Esophagus (tissue), 2 donors: ENCODE data around the gene MAPKAPK3. TPM values are rescaled to one million over a fixed set of nuclear protein-coding genes. Genes with fewer than 3 reads are reported as not detected.
A peak's percentile ranks its signal among the peaks of the same experiment; 100 is the strongest.

Experiments
- H3K27ac ChIP-seq, 2 donors: one replicate each; pipeline ENCODE4 v1.5.1; 2013; ENCODE audit warnings: low read depth in 2 of 2, mild to moderate bottlenecking in 2 of 2, inconsistent platforms in 1 of 2, low read length in 1 of 2, moderate library complexity in 1 of 2
- H3K27me3 ChIP-seq, 2 donors: one replicate each; pipeline ENCODE4 v1.6.1; 2013; ENCODE audit warnings: low read length in 2 of 2, control low read depth in 1 of 2, mild to moderate bottlenecking in 1 of 2; ENCODE audit not compliant: insufficient read depth in 2 of 2, control insufficient read depth in 1 of 2
- H3K36me3 ChIP-seq, 2 donors: one replicate each; pipeline ENCODE4 v1.6.1; 2013; ENCODE audit warnings: low read length in 1 of 2; ENCODE audit not compliant: control insufficient read depth in 2 of 2, insufficient read depth in 2 of 2
- H3K4me1 ChIP-seq, 2 donors: one replicate each; pipeline ENCODE4 v1.6.1; 2013; ENCODE audit warnings: low read length in 1 of 2; ENCODE audit not compliant: control insufficient read depth in 2 of 2, insufficient read depth in 2 of 2
- H3K4me3 ChIP-seq, 2 donors: one replicate each; pipeline ENCODE4 v1.5.1; 2013; ENCODE audit warnings: low read length in 2 of 2, mild to moderate bottlenecking in 2 of 2, low read depth in 1 of 2, moderate library complexity in 1 of 2
- H3K9me3 ChIP-seq, 2 donors: one replicate each; pipeline ENCODE4 v1.6.1; 2013; ENCODE audit warnings: mild to moderate bottlenecking in 2 of 2, low read depth in 1 of 2, low read length in 1 of 2, moderate library complexity in 1 of 2; ENCODE audit not compliant: control insufficient read depth in 2 of 2, insufficient read depth in 1 of 2
- WGBS, 2 donors: extraction: QIAGEN DNeasy Blood & Tissue Kit; methylation state at CpG; one replicate each; pipeline ENCODE4 v1.1.7; 2013; 5-methylcytosine and 5-hydroxymethylcytosine counted together
- polyA plus RNA-seq, 2 donors: library from polyadenylated mRNA; stranded (reverse); fragments of 200-250 nt; gene quantifications; one replicate each; pipeline ENCODE4 v1.2.3, GENCODE V29; 2013
- donor health status: healthy with polysubstance abuse.
- donor health status: Bipolar disorder and iron deficiency.

The MAPKAPK3 gene
- polyA plus RNA-seq, 2 donors: 33.8 to 39.1 TPM

GRCh38 chr3:50574444-50574831, 42.5 kb upstream of the MAPKAPK3 start:
- Histone ChIP-seq H3K36me3 (peaks cover 8 to 16% of the 10 kb centered on the region in 2 donors), H3K4me3 (no peak overlapping the region), H3K4me1 (peaks cover 4 to 11% of the 10 kb centered on the region in 2 donors), H3K27ac (peak overlapping the region in 1 of 2 donors; percentile 34), H3K27me3 (no peaks in the 10 kb centered on the region), H3K9me3 (no peaks in the 10 kb centered on the region)
- WGBS, 2 donors: 81 to 89% methylated on average over 1 of the region's 1 CpG

GRCh38 chr3:50575372-50575771, 41.6 kb upstream of the MAPKAPK3 start:
- Histone ChIP-seq H3K36me3 (peaks cover 8 to 21% of the 10 kb centered on the region in 2 donors), H3K27ac (peak overlapping the region in 1 of 2 donors; percentile 28)

GRCh38 chr3:50577348-50577747, 39.6 kb upstream of the MAPKAPK3 start:
- peaks cover 8 to 35% of the 10 kb centered on the region in 2 donors for H3K36me3 ChIP-seq
- no peak overlapping the region for H3K27ac ChIP-seq
- no peaks in the 10 kb centered on the region for H3K9me3 ChIP-seq
- WGBS, 2 donors: 96 to 100% methylated on average over 2 of the region's 2 CpGs
- H3K4me3 ChIP-seq: no peak overlapping the region
- H3K27me3 ChIP-seq: no peaks in the 10 kb centered on the region
- H3K4me1 ChIP-seq: peaks cover 4 to 11% of the 10 kb centered on the region in 2 donors

More at GRCh38 chr3:50575372-50575771, 41.6 kb upstream of the MAPKAPK3 start:
- H3K9me3 ChIP-seq: no peaks in the 10 kb centered on the region
- 55 to 75% methylated on average over 6 of the region's 6 CpGs for WGBS, 2 donors
- H3K4me1 ChIP-seq: peaks cover 4 to 11% of the 10 kb centered on the region in 2 donors
- H3K27me3 ChIP-seq: no peaks in the 10 kb centered on the region
- H3K4me3 ChIP-seq: no peak overlapping the region

- Histone ChIP-seq H3K9me3 (no peaks in the 10 kb centered on the region), H3K27me3 (no peaks in the 10 kb centered on the region), H3K4me1 (no peaks in the 10 kb centered on the region), H3K4me3 (no peak overlapping the region), H3K27ac (no peak overlapping the region), H3K36me3 (peaks cover 8 to 39% of the 10 kb centered on the region in 2 donors)
- WGBS, 2 donors: 82 to 83% methylated on average over 9 of the region's 9 CpGs
These were observed 36.1 kb upstream of the MAPKAPK3 start for GRCh38 chr3:50580683-50581458.

GRCh38 chr3:50581459-50581842, 35.5 kb upstream of the MAPKAPK3 start:
- 94 to 95% methylated on average over 2 of the region's 2 CpGs for WGBS, 2 donors
- H3K9me3 ChIP-seq: no peaks in the 10 kb centered on the region
- H3K4me3 ChIP-seq: no peak overlapping the region
- H3K27me3 ChIP-seq: no peaks in the 10 kb centered on the region
- no peaks in the 10 kb centered on the region for H3K4me1 ChIP-seq
- H3K36me3 ChIP-seq: peaks cover 8 to 39% of the 10 kb centered on the region in 2 donors
- H3K27ac ChIP-seq: no peak overlapping the region

GRCh38 chr3:50582083-50582482, 34.9 kb upstream of the MAPKAPK3 start:
- Histone ChIP-seq H3K27me3 (no peaks in the 10 kb centered on the region), H3K9me3 (no peaks in the 10 kb centered on the region), H3K27ac (no peak overlapping the region), H3K4me1 (no peaks in the 10 kb centered on the region), H3K36me3 (peaks cover 8 to 33% of the 10 kb centered on the region in 2 donors), H3K4me3 (no peak overlapping the region)
- 74% methylated on average over 9 of the region's 9 CpGs for WGBS, 2 donors

- 83 to 91% methylated on average over 6 of the region's 6 CpGs for WGBS, 2 donors
- Histone ChIP-seq H3K27ac (no peak overlapping the region), H3K27me3 (no peaks in the 10 kb centered on the region), H3K36me3 (peaks cover 3 to 29% of the 10 kb centered on the region in 2 donors), H3K4me3 (no peak overlapping the region), H3K4me1 (no peaks in the 10 kb centered on the region), H3K9me3 (no peaks in the 10 kb centered on the region)
These were observed 33.1 kb upstream of the MAPKAPK3 start for GRCh38 chr3:50583897-50584296.

- H3K4me3 ChIP-seq: no peak overlapping the region
- peaks cover under 1 to 26% of the 10 kb centered on the region in 2 donors for H3K36me3 ChIP-seq
- H3K27ac ChIP-seq: no peak overlapping the region
- no peaks in the 10 kb centered on the region for H3K27me3 ChIP-seq
- WGBS, 2 donors: 77 to 78% methylated on average over 2 of the region's 2 CpGs
- no peaks in the 10 kb centered on the region for H3K4me1 ChIP-seq
- H3K9me3 ChIP-seq: no peaks in the 10 kb centered on the region
These were observed 32.6 kb upstream of the MAPKAPK3 start for GRCh38 chr3:50584391-50584790.

- Histone ChIP-seq H3K36me3 (peaks cover 0 to 16% of the 10 kb centered on the region in 2 donors), H3K9me3 (no peaks in the 10 kb centered on the region), H3K27ac (no peak overlapping the region), H3K4me3 (no peak overlapping the region), H3K4me1 (peaks cover 0 to 6% of the 10 kb centered on the region in 2 donors), H3K27me3 (no peaks in the 10 kb centered on the region)
- 87 to 90% methylated on average over 6 of the region's 6 CpGs for WGBS, 2 donors
These were observed 30.8 kb upstream of the MAPKAPK3 start for GRCh38 chr3:50585919-50586762.
